Left colon (tissue), 2 donors: ENCODE data around the gene STAU1. TPM values are rescaled to one million over a fixed set of nuclear protein-coding genes. Genes with fewer than 3 reads are reported as not detected.
"Not testable (repeated sequence)": the region's sequence is repeated elsewhere in the genome, so short reads cannot be mapped to it uniquely, and the experiment has no call there.

ENCODE experiments used
- ATAC-seq: fragments of 200-7000 bp; cut with Tn5 transposase; one replicate; pipeline ENCODE4 v1.9.1; 2020; ENCODE audit warnings: mild to moderate bottlenecking, moderate library complexity
- DNase-seq, 2 donors: peaks; one replicate each; pipeline ENCODE4 v3.0.0-alpha.2; 2020
- intact Hi-C, 2 donors: fragments of 100-400 bp; cut with DNase I in 1 of 2; cut with micrococcal nuclease in 1 of 2; formaldehyde crosslinking; loops; one replicate each; pipeline versions ENCODE4 v1.11.2 to v1.14.0; 2022; cut with DNase I, micrococcal nuclease
- total RNA-seq, 2 donors: library from RNA; stranded (reverse); fragmentation: NEBNext Ultra II Directional; extraction: Animal tissue kit (Norgen Biotek cat#: 25700); gene quantifications; one replicate each; pipeline ENCODE4 v1.2.1, GENCODE V29; 2021
- donor health status: DM: no; HTN: no; CAD: no.
- donor health status: DM: yes; HTN: yes; CAD: no.

STAU1 gene
- total RNA-seq, 2 donors from 2014 or later = 82.3 to 96.2 TPM

GRCh38 chr20:49100292-49100691 lies 87.8 kb downstream of the STAU1 start:
- ATAC-seq, DNase-seq, intact Hi-C loops: not testable (repeated sequence)

- intact Hi-C loops = no loop called here
- ATAC-seq = no peak
- no peak for DNase-seq
Measured at GRCh38 chr20:49099011-49099410, 89.1 kb downstream of the STAU1 start.

GRCh38 chr20:49098136-49098535 lies 90.0 kb downstream of the STAU1 start:
- intact Hi-C loops = no loop called here
- ATAC-seq (no peak), DNase-seq (no peak)

GRCh38 chr20:49097159-49097558 lies 91.0 kb downstream of the STAU1 start:
- no peak for ATAC-seq
- no peak for DNase-seq
- intact Hi-C loops = no loop called here

GRCh38 chr20:49096203-49096730 lies 91.9 kb downstream of the STAU1 start:
- ATAC-seq (no peak), DNase-seq (no peak)
- intact Hi-C loops = no loop called here

GRCh38 chr20:49091762-49092161 lies 96.4 kb downstream of the STAU1 start:
- DNase-seq (no peak), ATAC-seq (no peak)
- intact Hi-C loops = no loop called here

- no peak for DNase-seq
- no peak for ATAC-seq
- intact Hi-C loops = no loop called here
Measured at GRCh38 chr20:49091104-49091503, 97.0 kb downstream of the STAU1 start.

GRCh38 chr20:49082295-49082694 lies 105.8 kb downstream of the STAU1 start:
- DNase-seq, intact Hi-C loops, ATAC-seq: not testable (repeated sequence)

GRCh38 chr20:49078310-49078709 lies 109.8 kb downstream of the STAU1 start:
- ATAC-seq (no peak), DNase-seq (no peak)
- intact Hi-C loops = no loop called here

- DNase-seq (no peak), ATAC-seq (no peak)
- intact Hi-C loops = no loop called here
Measured at GRCh38 chr20:49074521-49074920, 113.6 kb downstream of the STAU1 start.

Other genes with a start within 250 kb of the STAU1 start
- 10 to 100 TPM; 21.7 to 26.4 TPM for gene CSE1L, start 142.0 kb downstream of the STAU1 start, total RNA-seq
- gene DDX27, start 31.1 kb upstream of the STAU1 start, total RNA-seq = 10 to 100 TPM; 28.3 TPM
- gene ZNFX1, start 89.7 kb upstream of the STAU1 start, total RNA-seq = 10 to 100 TPM; 28.5 to 29.8 TPM